K562 treated with DMSO at 1 percent for 4 hours (cell line): ENCODE data around the gene CCL3. TPM values are rescaled to one million over a fixed set of nuclear protein-coding genes. Genes with fewer than 3 reads are reported as not detected.

ENCODE experiments used
- total RNA-seq: library from RNA; unstranded; fragments of 300-600 nt; gene quantifications from 2 replicates; pipeline ENCODE4 v1.2.3, GENCODE V29; 2022; ENCODE audit not compliant: insufficient read depth

CCL3 gene
- not detected in 2 replicates for total RNA-seq

GRCh38 chr17:36089888-36090836 lies at the start of gene CCL3:
TSS of gene CCL3 (minus strand) at chr17:36090143. CDS start at chr17:36090058, 85 bp downstream.

GRCh38 chr17:36103401-36103975 lies 13.5 kb upstream of the CCL3 start, which contains the start of gene CCL4:
TSS of gene CCL4 (plus strand) at chr17:36103827. CDS start at chr17:36103906, 79 bp downstream.

GRCh38 chr17:36063786-36064541 lies 26.0 kb downstream of the CCL3 start, which contains the start of gene CCL18:
TSS of gene CCL18 (plus strand) at chr17:36064272. CDS start at chr17:36064343, 71 bp downstream.

Other genes with a start within 250 kb of the CCL3 start
- not detected in 2 replicates for gene HEATR9, start 221.3 kb downstream of the CCL3 start, total RNA-seq
- 0.86 TPM in 1 of 2 replicates, not detected in the other for gene CCL5, start 209.8 kb downstream of the CCL3 start, total RNA-seq
- 11.0 and 11.7 TPM in 2 replicates for gene RDM1, start 159.4 kb downstream of the CCL3 start, total RNA-seq
- gene LYZL6, start 146.4 kb downstream of the CCL3 start, total RNA-seq = not detected in 2 replicates
- not detected in 2 replicates for gene CCL16, start 108.6 kb downstream of the CCL3 start, total RNA-seq
- not detected in 2 replicates for gene CCL14, start 103.4 kb downstream of the CCL3 start, total RNA-seq
- not detected in 2 replicates for gene CCL15, start 88.6 kb downstream of the CCL3 start, total RNA-seq
- gene CCL23, start 72.2 kb downstream of the CCL3 start, total RNA-seq = not detected in 2 replicates
- not detected in 2 replicates for gene CCL18, start 25.9 kb downstream of the CCL3 start, total RNA-seq
- not detected in 2 replicates for gene CCL4, start 13.7 kb upstream of the CCL3 start, total RNA-seq
- gene TBC1D3B, start 86.5 kb upstream of the CCL3 start, total RNA-seq = not detected in 2 replicates
- gene CCL3L1, start 106.6 kb upstream of the CCL3 start, total RNA-seq = not detected in 2 replicates
- not detected in 2 replicates for gene CCL4L2, start 120.9 kb upstream of the CCL3 start, total RNA-seq
- not detected in 2 replicates for gene TBC1D3I, start 174.4 kb upstream of the CCL3 start, total RNA-seq
- gene TBC1D3G, start 233.7 kb upstream of the CCL3 start, total RNA-seq = not detected in 2 replicates